ENCODE results near the gene PCDH12.

Gene PCDH12

GRCh38 chr5:141940695-141941271 lies 17.2 kb downstream of the PCDH12 start:
- TF ChIP-seq GATA3 (IDR thresholded peaks at IDR 0.05; ENCODE audit: low read depth, low read length): no peak
- no peak for TF ChIP-seq GATA2 (IDR thresholded peaks at IDR 0.05; ENCODE audit: low read depth, low read length)

GRCh38 chr5:141935538-141935937 lies 22.5 kb downstream of the PCDH12 start:
- TF ChIP-seq GATA3 (IDR thresholded peaks at IDR 0.05; ENCODE audit: low read depth, low read length): no peak
- TF ChIP-seq GATA2 (IDR thresholded peaks at IDR 0.05; ENCODE audit: low read depth, low read length): no peak

- no peak for TF ChIP-seq GATA3 (IDR thresholded peaks at IDR 0.05; ENCODE audit: low read depth, low read length)
- peak; percentile 75; the same call in 1 of the 2 replicates for TF ChIP-seq GATA2 (IDR thresholded peaks at IDR 0.05; ENCODE audit: low read depth, low read length)
Observed at GRCh38 chr5:141934099-141934844, 23.7 kb downstream of the PCDH12 start.

DNA sequence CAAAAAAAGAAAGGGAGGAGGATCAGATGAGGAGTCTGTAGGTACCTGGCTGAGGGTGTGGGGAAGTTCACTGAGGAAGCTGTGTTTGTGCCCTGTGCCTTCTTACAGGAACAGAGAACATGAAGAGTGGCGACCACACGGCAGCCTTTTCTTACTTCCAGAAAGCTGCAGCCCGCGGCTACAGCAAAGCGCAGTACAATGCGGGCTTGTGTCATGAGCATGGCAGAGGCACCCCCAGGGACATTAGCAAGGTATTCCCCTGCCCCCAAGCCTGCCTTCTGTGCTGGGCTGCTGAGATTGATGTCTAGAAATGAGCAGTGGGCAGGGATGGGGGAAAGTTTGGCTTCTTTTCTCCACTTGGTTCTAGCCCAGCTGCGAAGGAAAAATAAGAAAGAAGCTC lies 24.9 kb downstream of the PCDH12 start:
- TF ChIP-seq GATA2 (IDR thresholded peaks at IDR 0.05; ENCODE audit: low read depth, low read length): no peak
- no peak for TF ChIP-seq GATA3 (IDR thresholded peaks at IDR 0.05; ENCODE audit: low read depth, low read length)

DNA sequence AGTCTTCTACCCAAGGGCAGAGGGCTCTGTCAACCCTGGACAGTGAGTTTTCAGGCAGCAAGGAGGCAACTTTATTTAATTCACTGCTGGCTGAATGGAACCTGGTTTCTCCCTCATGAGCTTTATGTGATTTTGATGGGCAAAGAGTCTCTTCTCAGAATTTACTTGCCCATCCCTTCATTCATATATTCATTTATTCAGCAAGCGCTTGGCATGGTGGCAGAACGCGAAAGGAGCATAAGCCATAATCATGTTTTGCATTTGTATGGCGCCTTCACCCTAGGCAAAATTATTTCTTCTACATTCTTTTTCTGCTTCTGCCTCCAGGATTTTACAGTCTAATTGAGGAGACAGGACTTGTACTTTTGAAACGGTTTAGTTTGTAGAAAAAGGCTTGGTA lies 26.3 kb downstream of the PCDH12 start:
- TF ChIP-seq GATA2 (IDR thresholded peaks at IDR 0.05; ENCODE audit: low read depth, low read length) (no peak), GATA3 (IDR thresholded peaks at IDR 0.05; ENCODE audit: low read depth, low read length) (no peak)

- TF ChIP-seq GATA2 (IDR thresholded peaks at IDR 0.05; ENCODE audit: low read depth, low read length) (no peak), GATA3 (IDR thresholded peaks at IDR 0.05; ENCODE audit: low read depth, low read length) (no peak)
Observed at GRCh38 chr5:141929398-141930058, 28.5 kb downstream of the PCDH12 start.

DNA sequence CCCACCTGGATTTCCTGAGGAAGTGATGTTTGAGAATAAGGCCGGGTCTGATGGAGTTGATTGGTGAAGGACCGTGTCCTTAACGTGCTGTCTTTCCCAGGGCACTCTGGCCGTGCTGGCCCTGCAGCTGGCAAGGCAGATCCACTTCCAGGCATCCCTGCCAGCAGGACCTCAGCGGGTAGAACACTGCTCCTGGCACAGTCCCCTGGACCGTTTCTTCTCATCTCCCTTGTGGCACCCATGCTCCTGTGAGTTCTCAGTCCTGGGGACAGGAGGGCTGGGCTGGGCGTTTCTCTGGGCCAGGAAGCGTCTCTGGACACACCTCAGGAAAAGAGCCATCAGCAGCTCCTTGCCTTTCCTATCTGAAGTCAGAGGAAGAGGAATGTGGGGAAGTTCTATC lies 30.0 kb downstream of the PCDH12 start:
- no peak for TF ChIP-seq GATA3 (IDR thresholded peaks at IDR 0.05; ENCODE audit: low read depth, low read length)

DNA sequence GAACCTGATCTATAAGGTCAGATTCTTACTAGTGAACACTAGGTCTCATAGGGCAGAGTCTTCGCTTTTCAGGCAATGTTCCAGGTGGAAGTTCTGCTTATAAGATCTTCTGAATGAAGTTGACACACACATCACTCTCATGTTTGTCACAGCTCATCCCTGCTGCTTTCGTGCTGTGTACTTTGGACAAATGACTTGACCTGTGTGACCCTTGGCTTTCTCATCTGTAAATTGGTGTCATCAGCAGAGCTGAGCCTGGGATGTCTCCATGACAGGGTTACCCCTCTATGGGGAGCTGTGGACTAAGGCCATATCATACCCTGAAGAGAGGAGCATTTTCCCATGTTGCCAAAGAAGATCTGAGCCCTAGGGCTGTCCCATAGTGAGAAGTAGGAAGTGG lies 31.6 kb downstream of the PCDH12 start:
- TF ChIP-seq GATA3 (IDR thresholded peaks at IDR 0.05; ENCODE audit: low read depth, low read length) (no peak), GATA2 (IDR thresholded peaks at IDR 0.05; ENCODE audit: low read depth, low read length) (no peak)

DNA sequence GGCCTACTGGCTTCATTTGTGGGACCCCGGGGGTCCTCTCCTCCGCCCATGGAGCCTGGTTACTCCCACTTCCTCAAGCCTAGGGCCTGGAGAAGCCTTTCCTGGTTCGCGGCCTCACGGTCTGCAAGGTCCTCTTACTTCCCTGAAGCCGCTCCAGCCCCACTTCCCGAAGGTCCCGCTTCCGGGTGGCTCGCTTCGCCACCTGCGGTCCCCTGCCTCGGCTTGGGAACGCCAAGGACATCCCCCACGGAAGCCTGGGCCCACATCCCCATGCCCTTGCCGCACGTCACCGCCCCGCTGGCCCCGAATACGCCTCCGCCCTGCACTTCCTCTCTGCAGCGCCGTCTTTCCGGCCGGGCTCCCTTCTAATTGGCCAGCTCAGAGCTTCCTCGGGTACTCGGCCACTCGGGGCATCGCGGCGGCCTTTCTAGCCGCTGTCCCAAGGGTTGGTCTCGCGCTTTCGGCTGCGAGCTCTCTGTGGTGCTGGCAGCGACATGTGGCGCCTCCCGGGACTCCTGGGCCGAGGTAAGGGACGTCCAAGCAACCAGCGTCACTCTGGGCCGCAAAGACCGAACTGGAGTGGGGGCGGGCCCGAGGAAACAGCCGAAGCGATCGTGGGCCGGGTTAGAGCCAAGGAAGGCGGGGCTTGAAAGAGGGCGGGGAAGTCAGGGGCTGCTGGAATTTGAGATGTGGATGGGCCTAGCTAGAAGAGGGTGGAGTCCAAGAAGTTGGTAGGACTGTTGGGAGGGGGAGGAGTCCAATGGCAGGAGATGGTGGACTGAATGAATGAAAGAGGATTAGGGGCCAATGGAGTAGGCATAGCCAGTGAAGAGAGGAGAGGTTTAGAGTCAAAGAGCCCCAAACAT lies 34.3 kb downstream of the PCDH12 start, which contains the start of gene DELE1:
TSS of gene DELE1 (plus strand) at position 424 of the 866 bp plus-strand sequence. CDS start at position 495, 71 bp downstream.
- TF ChIP-seq GATA3 (IDR thresholded peaks at IDR 0.05; ENCODE audit: low read depth, low read length) (no peak), GATA2 (IDR thresholded peaks at IDR 0.05; ENCODE audit: low read depth, low read length) (no peak)

DNA sequence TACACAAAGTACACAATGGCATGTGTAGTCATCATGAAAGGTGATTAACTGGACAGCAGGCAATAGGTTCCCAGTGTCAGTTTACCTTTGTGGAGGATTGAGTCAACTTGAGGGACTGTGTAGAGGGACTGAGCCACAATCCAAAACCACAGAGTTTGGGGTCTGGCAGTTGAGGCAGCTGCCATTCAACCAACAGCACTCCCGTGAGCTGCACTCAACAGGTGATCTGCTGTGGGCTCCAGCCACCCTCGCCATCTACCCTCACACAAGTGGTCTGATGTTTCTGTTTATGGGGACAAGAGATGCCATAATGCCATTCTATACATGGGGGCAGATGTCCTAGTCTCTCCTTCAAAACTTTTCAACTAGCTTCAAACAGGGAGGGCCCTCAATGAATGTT lies 37.2 kb downstream of the PCDH12 start:
- TF ChIP-seq GATA2 (IDR thresholded peaks at IDR 0.05; ENCODE audit: low read depth, low read length): no peak
- TF ChIP-seq GATA3 (IDR thresholded peaks at IDR 0.05; ENCODE audit: low read depth, low read length): no peak

GRCh38 chr5:141919218-141920119 lies 38.5 kb downstream of the PCDH12 start:
- TF ChIP-seq GATA2 (IDR thresholded peaks at IDR 0.05; ENCODE audit: low read depth, low read length): no peak
- no peak for TF ChIP-seq GATA3 (IDR thresholded peaks at IDR 0.05; ENCODE audit: low read depth, low read length)

DNA sequence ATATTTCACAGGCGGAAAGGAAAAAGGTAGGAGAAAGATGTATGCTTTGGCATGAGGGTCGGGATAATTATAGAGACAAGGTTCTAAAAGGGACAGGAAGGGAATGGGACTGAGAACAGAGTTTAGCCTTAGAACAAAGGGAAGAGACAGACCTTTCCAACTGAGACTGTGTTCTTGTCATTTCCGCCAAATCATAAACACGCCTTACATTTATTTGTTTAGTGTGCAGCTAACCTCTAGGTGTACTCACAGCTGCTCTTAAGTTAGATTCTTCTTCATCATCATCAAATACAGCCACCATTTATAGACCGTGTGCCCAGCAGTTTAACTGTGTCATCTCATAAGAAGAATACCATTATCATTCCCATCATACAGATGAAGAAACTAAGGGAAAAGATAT lies 40.2 kb downstream of the PCDH12 start:
- TF ChIP-seq GATA3 (IDR thresholded peaks at IDR 0.05; ENCODE audit: low read depth, low read length) (no peak), GATA2 (IDR thresholded peaks at IDR 0.05; ENCODE audit: low read depth, low read length) (no peak)

DNA sequence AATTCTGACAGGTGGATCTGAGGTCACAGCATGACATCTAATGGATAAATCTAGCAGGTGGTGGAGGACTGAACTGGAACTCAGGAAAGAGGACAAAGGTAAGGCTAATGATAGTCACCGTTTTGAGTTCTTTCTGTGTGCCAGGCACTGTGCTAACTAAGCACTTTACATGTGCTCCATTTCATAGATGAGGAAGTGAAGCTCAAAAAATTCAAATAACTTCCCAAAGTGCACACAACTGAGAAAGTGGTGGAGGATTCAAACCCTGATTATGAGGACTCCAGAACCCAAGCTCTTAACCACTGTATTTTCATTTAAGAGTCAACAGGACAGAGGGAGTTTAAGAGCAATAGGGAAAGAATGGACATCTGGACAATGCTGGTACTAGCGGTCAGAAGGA lies 41.5 kb downstream of the PCDH12 start:
- no peak for TF ChIP-seq GATA3 (IDR thresholded peaks at IDR 0.05; ENCODE audit: low read depth, low read length)
- TF ChIP-seq GATA2 (IDR thresholded peaks at IDR 0.05; ENCODE audit: low read depth, low read length): no peak

Measured in SH-SY5Y (cell line).